Activated CD8-positive, alpha-beta T cell treated with anti-CD3 and anti-CD28 coated beads for 36 hours (primary cell): ENCODE data around the gene EIF2B2. TPM values are rescaled to one million over a fixed set of nuclear protein-coding genes. Genes with fewer than 3 reads are reported as not detected.

Source experiments
- ATAC-seq: fragments of 200-7000 bp; cut with Tn5 transposase; one replicate; pipeline ENCODE4 v1.10.0; 2021; ENCODE audit warnings: mild to moderate bottlenecking, moderate library complexity
- CTCF ChIA-PET: fragments of 350-600 bp; sonication (Branson Sonifier 250); formaldehyde crosslinking; loops from one replicate; lab custom pipeline; 2021; ENCODE audit warnings: antibody characterized with exemption; lab: Charles Lee
- POLR2A ChIA-PET: fragments of 350-600 bp; sonication (Branson Sonifier 250); formaldehyde crosslinking; loops from one replicate; lab custom pipeline; 2021; ENCODE audit warnings: antibody characterized with exemption; lab: Charles Lee
- DNase-seq: peaks from one replicate; pipeline ENCODE4 v3.0.0-alpha.2; 2020
- H3K27ac Mint-ChIP-seq: one replicate; pipeline ENCODE4 v1.8.0; 2021; ENCODE audit warnings: mild to moderate bottlenecking, mixed read lengths
- H3K27me3 Mint-ChIP-seq: one replicate; pipeline ENCODE4 v1.8.0; 2021; ENCODE audit warnings: mixed read lengths
- H3K36me3 Mint-ChIP-seq: one replicate; pipeline ENCODE4 v1.8.0; 2021; ENCODE audit warnings: low read depth, mixed read lengths
- H3K4me1 Mint-ChIP-seq: one replicate; pipeline ENCODE4 v1.8.0; 2021; ENCODE audit warnings: low read depth, mixed read lengths
- H3K4me3 Mint-ChIP-seq: one replicate; pipeline ENCODE4 v1.8.0; 2021; ENCODE audit warnings: mild to moderate bottlenecking, moderate library complexity, mixed read lengths
- H3K9me3 Mint-ChIP-seq: one replicate; pipeline ENCODE4 v1.8.0; 2021; ENCODE audit warnings: mixed read lengths
- intact Hi-C: fragments of 100-400 bp; cut with micrococcal nuclease; formaldehyde crosslinking; loops from one replicate; pipeline ENCODE4 v1.10.0; 2022
- total RNA-seq, 2 experiments: library from RNA; stranded (reverse); gene quantifications; one replicate each; pipeline ENCODE4 v1.2.3, GENCODE V29; 2021
- TF ChIP-seq, protein P1 (sequence below): fragments of 200-600 bp; IDR thresholded peaks from one replicate; pipeline ENCODE4 v1.8.0; 2022; ENCODE audit warnings: antibody characterized with exemption, mild to moderate bottlenecking

EIF2B2 gene
- total RNA-seq, 2 experiments from 2014 or later, result 50.5 to 51.9 TPM

DNA sequence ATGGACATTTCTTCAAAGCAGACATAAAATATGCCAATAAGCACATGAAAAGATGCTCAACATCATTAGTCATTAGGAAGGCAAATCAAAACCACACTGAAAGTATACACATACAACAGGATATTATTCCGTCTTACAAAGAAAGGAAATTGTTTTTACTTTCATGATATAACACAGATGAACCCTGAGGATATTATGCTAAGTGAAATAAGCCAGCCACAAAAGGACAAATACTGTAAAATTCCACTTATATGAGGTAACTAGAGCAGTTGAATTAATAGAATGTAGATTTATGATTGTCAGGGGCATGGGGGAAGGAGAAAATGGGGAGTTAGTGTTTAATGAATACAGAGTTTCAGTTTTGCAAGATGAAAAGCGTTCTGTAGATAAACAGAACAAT is 56.9 kb downstream of the EIF2B2 start:
- Mint-ChIP-seq H3K27ac (no peak overlapping the region), H3K36me3 (peaks cover 39% of the 10 kb centered on the region)

DNA sequence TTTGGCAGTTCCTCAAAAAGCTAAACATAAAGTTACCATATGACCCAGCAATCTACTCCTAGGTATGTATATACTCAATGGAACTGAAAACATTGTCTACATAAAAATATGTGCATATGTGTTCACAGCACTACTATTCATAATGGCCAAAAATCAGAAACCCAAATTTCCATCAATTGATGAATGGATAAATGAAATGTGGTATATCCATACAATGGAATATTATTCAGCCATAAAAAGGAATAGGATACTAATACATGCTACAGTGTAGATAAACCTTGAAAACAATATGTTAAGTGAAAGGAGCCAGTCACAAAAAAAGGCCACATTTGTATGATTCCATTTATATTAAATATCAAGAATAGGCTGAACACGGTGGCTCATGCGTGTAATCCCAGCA is 57.7 kb downstream of the EIF2B2 start:
- ATAC-seq (no peak), DNase-seq (no peak)
- intact Hi-C loops, result no loop called here
- no peaks in the 10 kb centered on the region for H3K9me3 Mint-ChIP-seq
- H3K27ac Mint-ChIP-seq, result no peak overlapping the region
- H3K4me3 Mint-ChIP-seq, result no peak overlapping the region
- H3K4me1 Mint-ChIP-seq, result peaks cover 33% of the 10 kb centered on the region
- H3K36me3 Mint-ChIP-seq, result peaks cover 37% of the 10 kb centered on the region
- TF ChIP-seq, protein P1, sequence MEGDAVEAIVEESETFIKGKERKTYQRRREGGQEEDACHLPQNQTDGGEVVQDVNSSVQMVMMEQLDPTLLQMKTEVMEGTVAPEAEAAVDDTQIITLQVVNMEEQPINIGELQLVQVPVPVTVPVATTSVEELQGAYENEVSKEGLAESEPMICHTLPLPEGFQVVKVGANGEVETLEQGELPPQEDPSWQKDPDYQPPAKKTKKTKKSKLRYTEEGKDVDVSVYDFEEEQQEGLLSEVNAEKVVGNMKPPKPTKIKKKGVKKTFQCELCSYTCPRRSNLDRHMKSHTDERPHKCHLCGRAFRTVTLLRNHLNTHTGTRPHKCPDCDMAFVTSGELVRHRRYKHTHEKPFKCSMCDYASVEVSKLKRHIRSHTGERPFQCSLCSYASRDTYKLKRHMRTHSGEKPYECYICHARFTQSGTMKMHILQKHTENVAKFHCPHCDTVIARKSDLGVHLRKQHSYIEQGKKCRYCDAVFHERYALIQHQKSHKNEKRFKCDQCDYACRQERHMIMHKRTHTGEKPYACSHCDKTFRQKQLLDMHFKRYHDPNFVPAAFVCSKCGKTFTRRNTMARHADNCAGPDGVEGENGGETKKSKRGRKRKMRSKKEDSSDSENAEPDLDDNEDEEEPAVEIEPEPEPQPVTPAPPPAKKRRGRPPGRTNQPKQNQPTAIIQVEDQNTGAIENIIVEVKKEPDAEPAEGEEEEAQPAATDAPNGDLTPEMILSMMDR, result no peak
- no peaks in the 10 kb centered on the region for H3K27me3 Mint-ChIP-seq
- POLR2A ChIA-PET, result no interaction called here
- CTCF ChIA-PET, result no interaction called here

More for the DNA sequence above, 56.9 kb downstream of the EIF2B2 start:
- CTCF ChIA-PET, result no interaction called here
- Mint-ChIP-seq H3K4me1 (peaks cover 32% of the 10 kb centered on the region), H3K27me3 (no peaks in the 10 kb centered on the region), H3K9me3 (no peaks in the 10 kb centered on the region), H3K4me3 (no peak overlapping the region)
- intact Hi-C loops, result no loop called here
- ATAC-seq (no peak), DNase-seq (no peak)
- POLR2A ChIA-PET, result no interaction called here
- TF ChIP-seq, protein P1, result no peak

Other genes with a start within 250 kb of the EIF2B2 start
- 10 to 100 TPM; 43.6 to 49.0 TPM for gene YLPM1, start 239.6 kb upstream of the EIF2B2 start, total RNA-seq
- under 1 TPM; 0.38 to 0.65 TPM for gene PROX2, start 126.8 kb upstream of the EIF2B2 start, total RNA-seq
- 100 to 1,000 TPM; 110 to 113 TPM for gene DLST, start 121.0 kb upstream of the EIF2B2 start, total RNA-seq
- gene RPS6KL1, start 79.7 kb upstream of the EIF2B2 start, total RNA-seq, result 1 to 10 TPM; 4.1 to 5.1 TPM
- gene PGF, start 47.3 kb upstream of the EIF2B2 start, total RNA-seq, result under 1 TPM; 0.27 to 0.45 TPM
- gene MLH3, start 48.5 kb downstream of the EIF2B2 start, total RNA-seq, result 10 to 100 TPM; 26.8 to 29.0 TPM
- 10 to 100 TPM; 33.9 to 38.6 TPM for gene ACYP1, start 61.1 kb downstream of the EIF2B2 start, total RNA-seq
- gene ZC2HC1C, start 66.7 kb downstream of the EIF2B2 start, total RNA-seq, result under 1 TPM; 0.41 to 0.45 TPM
- 10 to 100 TPM; 54.9 to 59.5 TPM for gene NEK9, start 124.1 kb downstream of the EIF2B2 start, total RNA-seq
- gene TMED10, start 173.7 kb downstream of the EIF2B2 start, total RNA-seq, result 100 to 1,000 TPM; 173 to 179 TPM